Vagina (tissue), 2 donors: Measurements from ENCODE around the gene H6PD.

Experiments used
- POLR2A ChIP-seq, 2 donors: fragments of 450-650 bp; IDR thresholded peaks; one replicate each; pipeline ENCODE4 v1.6.1; 2017; ENCODE audit warnings: antibody characterized with exemption in 2 of 2, mild to moderate bottlenecking in 2 of 2, moderate library complexity in 2 of 2
- TF ChIP-seq, protein P1 (sequence below), 3 experiments: fragments of 450-650 bp in 2 of 3; fragments of 200-600 bp in 1 of 3; sonication (generic) in 1 of 3; IDR thresholded peaks; one replicate each; pipeline ENCODE4 v1.5.1; 2017 to 2019; ENCODE audit warnings: antibody characterized with exemption in 3 of 3, mild to moderate bottlenecking in 2 of 3, moderate library complexity in 2 of 3

- TF ChIP-seq, protein P1, sequence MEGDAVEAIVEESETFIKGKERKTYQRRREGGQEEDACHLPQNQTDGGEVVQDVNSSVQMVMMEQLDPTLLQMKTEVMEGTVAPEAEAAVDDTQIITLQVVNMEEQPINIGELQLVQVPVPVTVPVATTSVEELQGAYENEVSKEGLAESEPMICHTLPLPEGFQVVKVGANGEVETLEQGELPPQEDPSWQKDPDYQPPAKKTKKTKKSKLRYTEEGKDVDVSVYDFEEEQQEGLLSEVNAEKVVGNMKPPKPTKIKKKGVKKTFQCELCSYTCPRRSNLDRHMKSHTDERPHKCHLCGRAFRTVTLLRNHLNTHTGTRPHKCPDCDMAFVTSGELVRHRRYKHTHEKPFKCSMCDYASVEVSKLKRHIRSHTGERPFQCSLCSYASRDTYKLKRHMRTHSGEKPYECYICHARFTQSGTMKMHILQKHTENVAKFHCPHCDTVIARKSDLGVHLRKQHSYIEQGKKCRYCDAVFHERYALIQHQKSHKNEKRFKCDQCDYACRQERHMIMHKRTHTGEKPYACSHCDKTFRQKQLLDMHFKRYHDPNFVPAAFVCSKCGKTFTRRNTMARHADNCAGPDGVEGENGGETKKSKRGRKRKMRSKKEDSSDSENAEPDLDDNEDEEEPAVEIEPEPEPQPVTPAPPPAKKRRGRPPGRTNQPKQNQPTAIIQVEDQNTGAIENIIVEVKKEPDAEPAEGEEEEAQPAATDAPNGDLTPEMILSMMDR (IDR thresholded peaks at IDR 0.05) = no peak
- TF ChIP-seq POLR2A (IDR thresholded peaks at IDR 0.05) = no peak
These were observed 11.5 kb upstream of the H6PD start for GRCh38 chr1:9222846-9223625.
